GM23338 (cell line): ENCODE measurements around the gene PIEZO2. TPM values are rescaled to one million over a fixed set of nuclear protein-coding genes. Genes with fewer than 3 reads are reported as not detected.

Experiments used
- ATAC-seq: fragments of 200-7000 bp; cut with Tn5 transposase; 3 replicates; pipeline ENCODE4 v1.9.1; 2020
- DNase-seq: peaks from one replicate; pipeline ENCODE4 v3.0.0-alpha.2; 2015; ENCODE audit warnings: low spot score
- H2AFZ ChIP-seq: fragments of 200-600 bp; sonication (generic); 2 replicates; pipeline ENCODE4 v1.8.0; 2016; ENCODE audit warnings: antibody characterized with exemption, mild to moderate bottlenecking, moderate library complexity
- H3F3A ChIP-seq: fragments of 200-600 bp; sonication (generic); replicated peaks from 2 replicates; pipeline ENCODE4 v1.8.0; 2017; ENCODE audit warnings: antibody characterized with exemption, mixed run types, low read depth
- H3K27ac ChIP-seq: fragments of 200-600 bp; sonication (generic); 2 replicates; pipeline ENCODE4 v1.6.1; 2016; ENCODE audit warnings: low read depth
- H3K27me3 ChIP-seq: fragments of 200-600 bp; sonication (generic); 2 replicates; pipeline ENCODE4 v1.8.0; 2016; ENCODE audit warnings: mild to moderate bottlenecking, mixed run types, moderate library complexity; ENCODE audit not compliant: insufficient read depth
- H3K36me3 ChIP-seq: fragments of 200-600 bp; sonication (generic); 2 replicates; pipeline ENCODE4 v1.8.0; 2016; ENCODE audit warnings: mild to moderate bottlenecking; ENCODE audit not compliant: insufficient read depth
- H3K4me1 ChIP-seq: fragments of 200-600 bp; sonication (generic); 2 replicates; pipeline ENCODE4 v1.8.0; 2016; ENCODE audit warnings: mild to moderate bottlenecking, moderate library complexity; ENCODE audit not compliant: insufficient read depth
- H3K4me2 ChIP-seq: fragments of 200-600 bp; sonication (generic); 2 replicates; pipeline ENCODE4 v1.7.1; 2017; ENCODE audit warnings: mixed run types
- H3K4me3 ChIP-seq: fragments of 200-600 bp; sonication (generic); 2 replicates; pipeline ENCODE4 v1.6.1; 2016; ENCODE audit warnings: mixed run types
- H3K79me2 ChIP-seq: fragments of 200-600 bp; sonication (generic); replicated peaks from 2 replicates; pipeline ENCODE4 v1.8.0; 2017; ENCODE audit warnings: mild to moderate bottlenecking; ENCODE audit not compliant: insufficient read depth
- H3K9me2 ChIP-seq: fragments of 200-600 bp; sonication (generic); 2 replicates; pipeline ENCODE4 v1.8.0; 2017; ENCODE audit not compliant: insufficient read depth
- H4K20me1 ChIP-seq: fragments of 200-600 bp; sonication (generic); replicated peaks from 2 replicates; pipeline ENCODE4 v1.8.0; 2017; ENCODE audit warnings: mild to moderate bottlenecking; ENCODE audit not compliant: insufficient read depth
- H3K27ac Mint-ChIP-seq: 2 replicates; pipeline ENCODE4 v1.8.0; 2020; ENCODE audit warnings: inconsistent platforms, mild to moderate bottlenecking, moderate library complexity, mixed read lengths
- H3K27me3 Mint-ChIP-seq: 3 replicates; pipeline ENCODE4 v1.8.0; 2022; ENCODE audit warnings: low read depth, mild to moderate bottlenecking, moderate library complexity, mixed read lengths, inconsistent platforms; ENCODE audit not compliant: insufficient read depth, poor library complexity
- H3K36me3 Mint-ChIP-seq: 3 replicates; pipeline ENCODE4 v1.8.0; 2021; ENCODE audit warnings: low read depth, mild to moderate bottlenecking, inconsistent platforms, moderate library complexity, mixed read lengths
- H3K4me1 Mint-ChIP-seq: 3 replicates; pipeline ENCODE4 v1.8.0; 2020; ENCODE audit warnings: mild to moderate bottlenecking, inconsistent platforms, mixed read lengths
- H3K4me3 Mint-ChIP-seq: 3 replicates; pipeline ENCODE4 v1.8.0; 2021; ENCODE audit warnings: moderate library complexity, mild to moderate bottlenecking, inconsistent platforms, mixed read lengths
- H3K9me3 Mint-ChIP-seq: 3 replicates; pipeline ENCODE4 v1.8.0; 2020; ENCODE audit warnings: moderate library complexity, mild to moderate bottlenecking, inconsistent platforms, mixed read lengths
- CREB1 ChIP-seq: fragments of 250-450 bp; sonication (Bioruptor Pico); IDR thresholded peaks from 2 replicates; pipeline ENCODE4 v1.5.0; 2020; ENCODE audit warnings: low read depth, mild to moderate bottlenecking, moderate library complexity
- ETS1 ChIP-seq: IDR thresholded peaks from 2 replicates; pipeline ENCODE4 v1.6.1; 2016; ENCODE audit warnings: antibody characterized with exemption
- EZH2 ChIP-seq: fragments of 200-600 bp; sonication (generic); IDR thresholded peaks from one replicate; pipeline ENCODE4 v1.8.0; 2017; ENCODE audit warnings: antibody characterized with exemption, mild to moderate bottlenecking, low read depth; ENCODE audit not compliant: unreplicated experiment
- EZH2phosphoT487 ChIP-seq: fragments of 200-600 bp; sonication (generic); IDR thresholded peaks from one replicate; pipeline ENCODE4 v1.8.1; 2018; ENCODE audit warnings: antibody characterized with exemption; ENCODE audit not compliant: unreplicated experiment
- JUNB ChIP-seq: IDR thresholded peaks from one replicate; pipeline ENCODE4 v1.6.1; 2016; ENCODE audit warnings: antibody characterized with exemption; ENCODE audit not compliant: unreplicated experiment
- NANOG ChIP-seq: IDR thresholded peaks from 2 replicates; pipeline ENCODE4 v1.6.1; 2016; ENCODE audit warnings: antibody characterized with exemption, borderline replicate concordance
- POLR2AphosphoS5 ChIP-seq: IDR thresholded peaks from 2 replicates; pipeline ENCODE4 v1.6.1; 2016; ENCODE audit warnings: antibody characterized with exemption, low read depth
- REST ChIP-seq: IDR thresholded peaks from one replicate; pipeline ENCODE4 v1.6.1; 2018; ENCODE audit warnings: antibody characterized with exemption; ENCODE audit not compliant: unreplicated experiment
- STAT1 ChIP-seq: IDR thresholded peaks from one replicate; pipeline ENCODE4 v1.6.1; 2016; ENCODE audit warnings: antibody characterized with exemption; ENCODE audit not compliant: unreplicated experiment
- ZNF114 ChIP-seq: fragments of 250-450 bp; sonication (Bioruptor Pico); IDR thresholded peaks from 2 replicates; pipeline ENCODE4 v1.5.0; 2020; ENCODE audit warnings: mild to moderate bottlenecking, moderate library complexity
- polyA plus RNA-seq: library from polyadenylated mRNA; unstranded; fragments of >200 nt; fragmentation: Nextera tagmentation; extraction: Ambion mirVana; gene quantifications from 2 replicates; pipeline ENCODE4 v1.2.1, GENCODE V29; 2016
- total RNA-seq: library from RNA; depleted of rRNA; stranded (reverse); fragments of >200 nt; shearing (Covaris generic); gene quantifications from 2 replicates; pipeline ENCODE4 v1.2.3, GENCODE V29; 2014

Gene PIEZO2
- total and polyA plus RNA-seq, 2 experiments from 2014 or later, result 4.8 to 8.2 TPM

GRCh38 chr18:11052800-11053199, 96.6 kb downstream of the PIEZO2 start:
- Mint-ChIP-seq H3K9me3 (no peaks in the 10 kb centered on the region), H3K36me3 (peaks cover 7% of the 10 kb centered on the region; the same call in 1 of the 3 replicates), H3K4me3 (no peak overlapping the region), H3K4me1 (peaks cover 2% of the 10 kb centered on the region; the same call in 1 of the 3 replicates), H3K27me3 (peaks cover 1% of the 10 kb centered on the region), H3K27ac (no peak overlapping the region)
- no peak overlapping the region for H3K4me2 ChIP-seq
- no peaks in the 10 kb centered on the region for H3K27me3 ChIP-seq
- H3K27ac ChIP-seq, result no peak overlapping the region
- TF ChIP-seq EZH2phosphoT487 (no peak), CREB1 (CRISPR knock-in tag) (no peak)
- no peaks in the 10 kb centered on the region for H3F3A ChIP-seq
- ATAC-seq (no peak), DNase-seq (no peak)
- no peaks in the 10 kb centered on the region for H3K4me1 ChIP-seq
- H3K4me3 ChIP-seq, result no peak overlapping the region
- H3K9me2 ChIP-seq, result peaks cover 7% of the 10 kb centered on the region
- H3K79me2 ChIP-seq, result no peaks in the 10 kb centered on the region
- no peak overlapping the region for H2AFZ ChIP-seq
- no peaks in the 10 kb centered on the region for H4K20me1 ChIP-seq
- H3K36me3 ChIP-seq, result no peaks in the 10 kb centered on the region

- Histone ChIP-seq H4K20me1 (no peaks in the 10 kb centered on the region), H3K9me2 (peaks cover under 1% of the 10 kb centered on the region), H3K4me3 (no peak overlapping the region), H3K79me2 (no peaks in the 10 kb centered on the region), H3F3A (no peaks in the 10 kb centered on the region), H3K4me1 (no peaks in the 10 kb centered on the region), H3K27me3 (no peaks in the 10 kb centered on the region), H3K4me2 (no peak overlapping the region), H2AFZ (no peak overlapping the region), H3K36me3 (no peaks in the 10 kb centered on the region), H3K27ac (no peak overlapping the region)
- TF ChIP-seq EZH2 (no peak), CREB1 (CRISPR knock-in tag) (no peak), STAT1 (no peak), JUNB (no peak), ZNF114 (no peak), EZH2phosphoT487 (no peak), NANOG (no peak), REST (no peak)
- Mint-ChIP-seq H3K27ac (no peak overlapping the region), H3K4me3 (no peak overlapping the region), H3K4me1 (peaks cover 10% of the 10 kb centered on the region; the same call in 2 of the 3 replicates), H3K27me3 (peaks cover 1% of the 10 kb centered on the region), H3K36me3 (peaks cover 7% of the 10 kb centered on the region; the same call in 1 of the 3 replicates), H3K9me3 (no peaks in the 10 kb centered on the region)
- DNase-seq (no peak), ATAC-seq (no peak)
Measured at GRCh38 chr18:11051462-11051861, 97.9 kb downstream of the PIEZO2 start.

GRCh38 chr18:11050966-11051365, 98.4 kb downstream of the PIEZO2 start:
- no peaks in the 10 kb centered on the region for H3K9me2 ChIP-seq
- peaks cover 7% of the 10 kb centered on the region; the same call in 1 of the 3 replicates for H3K36me3 Mint-ChIP-seq
- TF ChIP-seq EZH2phosphoT487, result no peak
- TF ChIP-seq ETS1, result no peak
- TF ChIP-seq ZNF114, result no peak
- no peak for TF ChIP-seq JUNB
- no peak for TF ChIP-seq CREB1 (CRISPR knock-in tag)
- no peak for TF ChIP-seq POLR2AphosphoS5
- H3K27me3 ChIP-seq, result no peaks in the 10 kb centered on the region
- ATAC-seq (no peak), DNase-seq (no peak)
- H3F3A ChIP-seq, result no peaks in the 10 kb centered on the region
- no peaks in the 10 kb centered on the region for H3K9me3 Mint-ChIP-seq
- no peak overlapping the region for H3K27ac Mint-ChIP-seq
- H3K27ac ChIP-seq, result no peak overlapping the region
- no peaks in the 10 kb centered on the region for H4K20me1 ChIP-seq
- no peak overlapping the region for H3K4me3 ChIP-seq
- H3K4me3 Mint-ChIP-seq, result no peak overlapping the region
- no peaks in the 10 kb centered on the region for H3K36me3 ChIP-seq
- H3K27me3 Mint-ChIP-seq, result peaks cover 1% of the 10 kb centered on the region
- peaks cover 10% of the 10 kb centered on the region; the same call in 2 of the 3 replicates for H3K4me1 Mint-ChIP-seq
- no peaks in the 10 kb centered on the region for H3K4me1 ChIP-seq
- no peak overlapping the region for H3K4me2 ChIP-seq
- H2AFZ ChIP-seq, result no peak overlapping the region
- H3K79me2 ChIP-seq, result no peaks in the 10 kb centered on the region
